Cardiac fibroblast (primary cell): ENCODE results near the gene TSPAN2.

Experiments
- DNase-seq, 2 donors: peaks; one replicate each; pipeline versions ENCODE4 v3.0.0 to v3.0.0-alpha.2; 2010; ENCODE audit warnings: low read depth in 2 of 2
- H3K4me3 ChIP-seq, 2 donors: replicated peaks in 1 of 2; 1 replicate in 1 of 2; 2 replicates in 1 of 2; pipeline ENCODE4 v1.5.1; 2011; ENCODE audit warnings: low read depth in 2 of 2, low read length in 2 of 2, mild to moderate bottlenecking in 2 of 2, moderate library complexity in 1 of 2
- TF ChIP-seq, protein P1 (sequence below): IDR thresholded peaks from one replicate; pipeline ENCODE4 v1.5.1; 2011; ENCODE audit warnings: low read depth, mild to moderate bottlenecking, low read length, inconsistent platforms

Gene TSPAN2

GRCh38 chr1:115006191-115006590 lies 83.1 kb downstream of the TSPAN2 start:
- DNase-seq: no peak
- TF ChIP-seq, protein P1, sequence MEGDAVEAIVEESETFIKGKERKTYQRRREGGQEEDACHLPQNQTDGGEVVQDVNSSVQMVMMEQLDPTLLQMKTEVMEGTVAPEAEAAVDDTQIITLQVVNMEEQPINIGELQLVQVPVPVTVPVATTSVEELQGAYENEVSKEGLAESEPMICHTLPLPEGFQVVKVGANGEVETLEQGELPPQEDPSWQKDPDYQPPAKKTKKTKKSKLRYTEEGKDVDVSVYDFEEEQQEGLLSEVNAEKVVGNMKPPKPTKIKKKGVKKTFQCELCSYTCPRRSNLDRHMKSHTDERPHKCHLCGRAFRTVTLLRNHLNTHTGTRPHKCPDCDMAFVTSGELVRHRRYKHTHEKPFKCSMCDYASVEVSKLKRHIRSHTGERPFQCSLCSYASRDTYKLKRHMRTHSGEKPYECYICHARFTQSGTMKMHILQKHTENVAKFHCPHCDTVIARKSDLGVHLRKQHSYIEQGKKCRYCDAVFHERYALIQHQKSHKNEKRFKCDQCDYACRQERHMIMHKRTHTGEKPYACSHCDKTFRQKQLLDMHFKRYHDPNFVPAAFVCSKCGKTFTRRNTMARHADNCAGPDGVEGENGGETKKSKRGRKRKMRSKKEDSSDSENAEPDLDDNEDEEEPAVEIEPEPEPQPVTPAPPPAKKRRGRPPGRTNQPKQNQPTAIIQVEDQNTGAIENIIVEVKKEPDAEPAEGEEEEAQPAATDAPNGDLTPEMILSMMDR: no peak
- no peak overlapping the region for H3K4me3 ChIP-seq
